Measurements from ENCODE around the gene ASCC3.

ASCC3 gene

GRCh38 chr6:100886076-100886475 is 4.9 kb upstream of the ASCC3 start:
- H3K27ac ChIP-seq (ENCODE audit: insufficient read depth, low read depth, low read length, poor library complexity, severe bottlenecking), result no peak overlapping the region
- no peaks in the 10 kb centered on the region for H3K36me3 ChIP-seq (ENCODE audit: control insufficient read depth, insufficient read depth, low read length)
- H3K9me3 ChIP-seq (ENCODE audit: control insufficient read depth, low read length), result no peaks in the 10 kb centered on the region
- H3K4me3 ChIP-seq (ENCODE audit: insufficient read depth, low read depth, low read length), result no peak overlapping the region
- peaks cover 4% of the 10 kb centered on the region for H3K4me1 ChIP-seq (ENCODE audit: control insufficient read depth, insufficient read depth, low read length)
- H3K27me3 ChIP-seq (ENCODE audit: control insufficient read depth, insufficient read depth, low read length, poor library complexity, severe bottlenecking), result no peaks in the 10 kb centered on the region
- whole genome bisulfite sequencing, 2 experiments, result 64% methylated on average over 1 of the region's 1 CpG; no CpG with 5 or more reads in 1 of the 2 experiments

GRCh38 chr6:100883347-100883746 is 2.2 kb upstream of the ASCC3 start:
- H3K27ac ChIP-seq (ENCODE audit: insufficient read depth, low read depth, low read length, poor library complexity, severe bottlenecking), result no peak overlapping the region
- H3K27me3 ChIP-seq (ENCODE audit: control insufficient read depth, insufficient read depth, low read length, poor library complexity, severe bottlenecking), result no peaks in the 10 kb centered on the region
- WGBS, 2 experiments, result 99 to 100% methylated on average over 2 to 3 of the region's 3 CpGs

GRCh38 chr6:100881707-100882040 is 545 bp upstream of the ASCC3 start:
- no peaks in the 10 kb centered on the region for H3K9me3 ChIP-seq (ENCODE audit: control insufficient read depth, low read length)
- H3K36me3 ChIP-seq (ENCODE audit: control insufficient read depth, insufficient read depth, low read length), result no peaks in the 10 kb centered on the region
- H3K27me3 ChIP-seq (ENCODE audit: control insufficient read depth, insufficient read depth, low read length, poor library complexity, severe bottlenecking), result no peaks in the 10 kb centered on the region
- 25 to 35% methylated on average over 3 to 6 of the region's 6 CpGs for WGBS, 2 experiments
- H3K27ac ChIP-seq (ENCODE audit: insufficient read depth, low read depth, low read length, poor library complexity, severe bottlenecking), result peak overlapping the region; percentile 53
- peak overlapping the region; percentile 92 for H3K4me3 ChIP-seq (ENCODE audit: insufficient read depth, low read depth, low read length)
- H3K4me1 ChIP-seq (ENCODE audit: control insufficient read depth, insufficient read depth, low read length), result peaks cover 12% of the 10 kb centered on the region

More at GRCh38 chr6:100883347-100883746, 2.2 kb upstream of the ASCC3 start:
- Histone ChIP-seq H3K36me3 (ENCODE audit: control insufficient read depth, insufficient read depth, low read length) (no peaks in the 10 kb centered on the region), H3K4me1 (ENCODE audit: control insufficient read depth, insufficient read depth, low read length) (peaks cover 12% of the 10 kb centered on the region), H3K4me3 (ENCODE audit: insufficient read depth, low read depth, low read length) (no peak overlapping the region), H3K9me3 (ENCODE audit: control insufficient read depth, low read length) (no peaks in the 10 kb centered on the region)

GRCh38 chr6:100880149-100880852 is 828 bp downstream of the ASCC3 start:
- H3K9me3 ChIP-seq (ENCODE audit: control insufficient read depth, low read length), result no peaks in the 10 kb centered on the region
- H3K4me3 ChIP-seq (ENCODE audit: insufficient read depth, low read depth, low read length), result peak overlapping the region; percentile 92
- no peaks in the 10 kb centered on the region for H3K27me3 ChIP-seq (ENCODE audit: control insufficient read depth, insufficient read depth, low read length, poor library complexity, severe bottlenecking)
- 0% methylated on average over 2 to 4 of the region's 5 CpGs for WGBS, 2 experiments
- no peak overlapping the region for H3K27ac ChIP-seq (ENCODE audit: insufficient read depth, low read depth, low read length, poor library complexity, severe bottlenecking)
- no peaks in the 10 kb centered on the region for H3K36me3 ChIP-seq (ENCODE audit: control insufficient read depth, insufficient read depth, low read length)
- H3K4me1 ChIP-seq (ENCODE audit: control insufficient read depth, insufficient read depth, low read length), result peaks cover 12% of the 10 kb centered on the region

GRCh38 chr6:100879317-100879716 is 1.8 kb downstream of the ASCC3 start:
- Histone ChIP-seq H3K27me3 (ENCODE audit: control insufficient read depth, insufficient read depth, low read length, poor library complexity, severe bottlenecking) (no peaks in the 10 kb centered on the region), H3K36me3 (ENCODE audit: control insufficient read depth, insufficient read depth, low read length) (no peaks in the 10 kb centered on the region), H3K27ac (ENCODE audit: insufficient read depth, low read depth, low read length, poor library complexity, severe bottlenecking) (no peak overlapping the region), H3K9me3 (ENCODE audit: control insufficient read depth, low read length) (no peaks in the 10 kb centered on the region), H3K4me1 (ENCODE audit: control insufficient read depth, insufficient read depth, low read length) (peaks cover 12% of the 10 kb centered on the region), H3K4me3 (ENCODE audit: insufficient read depth, low read depth, low read length) (no peak overlapping the region)
- 12 to 13% methylated on average over 2 of the region's 2 CpGs for WGBS, 2 experiments

GRCh38 chr6:100877851-100878250 is 3.3 kb downstream of the ASCC3 start:
- Histone ChIP-seq H3K4me1 (ENCODE audit: control insufficient read depth, insufficient read depth, low read length) (peaks cover 12% of the 10 kb centered on the region), H3K27me3 (ENCODE audit: control insufficient read depth, insufficient read depth, low read length, poor library complexity, severe bottlenecking) (no peaks in the 10 kb centered on the region), H3K4me3 (ENCODE audit: insufficient read depth, low read depth, low read length) (no peak overlapping the region), H3K27ac (ENCODE audit: insufficient read depth, low read depth, low read length, poor library complexity, severe bottlenecking) (no peak overlapping the region), H3K9me3 (ENCODE audit: control insufficient read depth, low read length) (no peaks in the 10 kb centered on the region), H3K36me3 (ENCODE audit: control insufficient read depth, insufficient read depth, low read length) (no peaks in the 10 kb centered on the region)

GRCh38 chr6:100876251-100876650 is 4.9 kb downstream of the ASCC3 start:
- Histone ChIP-seq H3K9me3 (ENCODE audit: control insufficient read depth, low read length) (no peaks in the 10 kb centered on the region), H3K4me1 (ENCODE audit: control insufficient read depth, insufficient read depth, low read length) (peaks cover 8% of the 10 kb centered on the region), H3K27ac (ENCODE audit: insufficient read depth, low read depth, low read length, poor library complexity, severe bottlenecking) (no peak overlapping the region), H3K36me3 (ENCODE audit: control insufficient read depth, insufficient read depth, low read length) (no peaks in the 10 kb centered on the region), H3K4me3 (ENCODE audit: insufficient read depth, low read depth, low read length) (no peak overlapping the region), H3K27me3 (ENCODE audit: control insufficient read depth, insufficient read depth, low read length, poor library complexity, severe bottlenecking) (no peaks in the 10 kb centered on the region)

GRCh38 chr6:100865525-100865924 is 15.6 kb downstream of the ASCC3 start:
- WGBS, 2 experiments, result 100% methylated on average over 1 of the region's 2 CpGs; no CpG with 5 or more reads in 1 of the 2 experiments
- H3K4me1 ChIP-seq (ENCODE audit: control insufficient read depth, insufficient read depth, low read length), result no peaks in the 10 kb centered on the region
- H3K36me3 ChIP-seq (ENCODE audit: control insufficient read depth, insufficient read depth, low read length), result peaks cover 10% of the 10 kb centered on the region

GRCh38 chr6:100862063-100862462 is 19.1 kb downstream of the ASCC3 start:
- 100% methylated on average over 2 of the region's 2 CpGs for WGBS, 2 experiments
- H3K4me3 ChIP-seq (ENCODE audit: insufficient read depth, low read depth, low read length), result no peak overlapping the region

More at GRCh38 chr6:100865525-100865924, 15.6 kb downstream of the ASCC3 start:
- no peak overlapping the region for H3K4me3 ChIP-seq (ENCODE audit: insufficient read depth, low read depth, low read length)
- no peak overlapping the region for H3K27ac ChIP-seq (ENCODE audit: insufficient read depth, low read depth, low read length, poor library complexity, severe bottlenecking)
- H3K9me3 ChIP-seq (ENCODE audit: control insufficient read depth, low read length), result no peaks in the 10 kb centered on the region
- H3K27me3 ChIP-seq (ENCODE audit: control insufficient read depth, insufficient read depth, low read length, poor library complexity, severe bottlenecking), result no peaks in the 10 kb centered on the region

GRCh38 chr6:100856146-100856545 is 25.0 kb downstream of the ASCC3 start:
- Histone ChIP-seq H3K4me3 (ENCODE audit: insufficient read depth, low read depth, low read length) (no peak overlapping the region), H3K4me1 (ENCODE audit: control insufficient read depth, insufficient read depth, low read length) (no peaks in the 10 kb centered on the region), H3K9me3 (ENCODE audit: control insufficient read depth, low read length) (no peaks in the 10 kb centered on the region), H3K36me3 (ENCODE audit: control insufficient read depth, insufficient read depth, low read length) (no peaks in the 10 kb centered on the region), H3K27me3 (ENCODE audit: control insufficient read depth, insufficient read depth, low read length, poor library complexity, severe bottlenecking) (no peaks in the 10 kb centered on the region), H3K27ac (ENCODE audit: insufficient read depth, low read depth, low read length, poor library complexity, severe bottlenecking) (no peak overlapping the region)

More at GRCh38 chr6:100862063-100862462, 19.1 kb downstream of the ASCC3 start:
- no peaks in the 10 kb centered on the region for H3K27me3 ChIP-seq (ENCODE audit: control insufficient read depth, insufficient read depth, low read length, poor library complexity, severe bottlenecking)
- no peak overlapping the region for H3K27ac ChIP-seq (ENCODE audit: insufficient read depth, low read depth, low read length, poor library complexity, severe bottlenecking)
- no peaks in the 10 kb centered on the region for H3K4me1 ChIP-seq (ENCODE audit: control insufficient read depth, insufficient read depth, low read length)
- H3K36me3 ChIP-seq (ENCODE audit: control insufficient read depth, insufficient read depth, low read length), result peaks cover 10% of the 10 kb centered on the region
- H3K9me3 ChIP-seq (ENCODE audit: control insufficient read depth, low read length), result no peaks in the 10 kb centered on the region

GRCh38 chr6:100851819-100852218 is 29.3 kb downstream of the ASCC3 start:
- Histone ChIP-seq H3K9me3 (ENCODE audit: control insufficient read depth, low read length) (no peaks in the 10 kb centered on the region), H3K4me1 (ENCODE audit: control insufficient read depth, insufficient read depth, low read length) (no peaks in the 10 kb centered on the region), H3K27me3 (ENCODE audit: control insufficient read depth, insufficient read depth, low read length, poor library complexity, severe bottlenecking) (no peaks in the 10 kb centered on the region), H3K4me3 (ENCODE audit: insufficient read depth, low read depth, low read length) (no peak overlapping the region), H3K27ac (ENCODE audit: insufficient read depth, low read depth, low read length, poor library complexity, severe bottlenecking) (no peak overlapping the region), H3K36me3 (ENCODE audit: control insufficient read depth, insufficient read depth, low read length) (no peaks in the 10 kb centered on the region)
- 92 to 97% methylated on average over 12 of the region's 12 CpGs for WGBS, 2 experiments

All from ectodermal cell (in vitro differentiated cells).